ES-I3 (cell line): ENCODE measurements around the gene RAD54L2.
"Not testable (repeated sequence)": the region's sequence is repeated elsewhere in the genome, so short reads cannot be mapped to it uniquely, and the experiment has no call there.

Source experiments
- H3K36me3 ChIP-seq: 2 replicates; pipeline ENCODE4 v1.6.1; 2013; ENCODE audit warnings: mild to moderate bottlenecking, low read length, control low read depth, moderate library complexity; ENCODE audit not compliant: insufficient read depth
- H3K4me1 ChIP-seq: 2 replicates; pipeline ENCODE4 v1.6.1; 2013; ENCODE audit warnings: mild to moderate bottlenecking, control low read depth, low read length; ENCODE audit not compliant: insufficient read depth
- H3K9ac ChIP-seq: 2 replicates; pipeline ENCODE4 v1.6.1; 2013; ENCODE audit warnings: low read depth, mild to moderate bottlenecking, low read length, moderate library complexity
- H3K9me3 ChIP-seq: 2 replicates; pipeline ENCODE4 v1.6.1; 2013; ENCODE audit warnings: mild to moderate bottlenecking, low read length, moderate library complexity; ENCODE audit not compliant: control insufficient read depth, insufficient read depth

Gene RAD54L2

GRCh38 chr3:51538459-51539290 is at the start of gene RAD54L2:
RAD54L2 (plus strand) TSS chr3:51538719; CDS start chr3:51590421, 51,702 bp downstream.
- H3K36me3 ChIP-seq, result no peaks in the 10 kb centered on the region
- H3K4me1 ChIP-seq, result no peaks in the 10 kb centered on the region
- peak within 1 kb of the TSS; percentile 89 for H3K9ac ChIP-seq
- H3K9me3 ChIP-seq, result no peaks in the 10 kb centered on the region

- H3K36me3 ChIP-seq, result no peaks in the 10 kb centered on the region; the same call in 1 of the 2 replicates
- H3K4me1 ChIP-seq, result no peaks in the 10 kb centered on the region; the same call in 1 of the 2 replicates
- H3K9ac ChIP-seq, result peak overlapping the region; percentile 88
- H3K9me3 ChIP-seq, result no peaks in the 10 kb centered on the region
These were observed 39.4 kb upstream of the RAD54L2 start for GRCh38 chr3:51498876-51499738.

GRCh38 chr3:51500632-51501131 is 37.8 kb upstream of the RAD54L2 start:
- Histone ChIP-seq H3K9me3 (no peaks in the 10 kb centered on the region), H3K4me1 (no peaks in the 10 kb centered on the region; the same call in 1 of the 2 replicates), H3K36me3 (no peaks in the 10 kb centered on the region; the same call in 1 of the 2 replicates), H3K9ac (peak overlapping the region; percentile 88; the same call in 1 of the 2 replicates)

- no peak overlapping the region for H3K9ac ChIP-seq
- no peaks in the 10 kb centered on the region; the same call in 1 of the 2 replicates for H3K4me1 ChIP-seq
- H3K36me3 ChIP-seq, result no peaks in the 10 kb centered on the region
These were observed 36.5 kb upstream of the RAD54L2 start for GRCh38 chr3:51501833-51502561.

GRCh38 chr3:51502562-51502910 is 36.0 kb upstream of the RAD54L2 start:
- Histone ChIP-seq H3K9me3 (no peaks in the 10 kb centered on the region), H3K4me1 (no peaks in the 10 kb centered on the region; the same call in 1 of the 2 replicates), H3K9ac (no peak overlapping the region), H3K36me3 (no peaks in the 10 kb centered on the region)

More at GRCh38 chr3:51501833-51502561, 36.5 kb upstream of the RAD54L2 start:
- H3K9me3 ChIP-seq, result no peaks in the 10 kb centered on the region

GRCh38 chr3:51503007-51503406 is 35.5 kb upstream of the RAD54L2 start:
- Histone ChIP-seq H3K36me3 (no peaks in the 10 kb centered on the region), H3K4me1 (no peaks in the 10 kb centered on the region; the same call in 1 of the 2 replicates), H3K9ac (no peak overlapping the region), H3K9me3 (no peaks in the 10 kb centered on the region)

- Histone ChIP-seq H3K36me3 (no peaks in the 10 kb centered on the region), H3K9me3 (no peaks in the 10 kb centered on the region), H3K4me1 (no peaks in the 10 kb centered on the region), H3K9ac (no peak overlapping the region)
These were observed 30.3 kb upstream of the RAD54L2 start for GRCh38 chr3:51508255-51508654.

- no peaks in the 10 kb centered on the region for H3K36me3 ChIP-seq
- H3K4me1 ChIP-seq, result no peaks in the 10 kb centered on the region
These were observed 27.5 kb upstream of the RAD54L2 start for GRCh38 chr3:51510996-51511395.

GRCh38 chr3:51514210-51514609 is 24.3 kb upstream of the RAD54L2 start:
- no peaks in the 10 kb centered on the region for H3K9me3 ChIP-seq
- H3K36me3 ChIP-seq, result no peaks in the 10 kb centered on the region
- no peaks in the 10 kb centered on the region for H3K4me1 ChIP-seq
- no peak overlapping the region for H3K9ac ChIP-seq

More at GRCh38 chr3:51510996-51511395, 27.5 kb upstream of the RAD54L2 start:
- H3K9ac ChIP-seq, result no peak overlapping the region
- H3K9me3 ChIP-seq, result no peaks in the 10 kb centered on the region

GRCh38 chr3:51519848-51520247 is 18.7 kb upstream of the RAD54L2 start:
- H3K4me1 ChIP-seq, result no peaks in the 10 kb centered on the region
- no peaks in the 10 kb centered on the region for H3K9me3 ChIP-seq
- no peak overlapping the region for H3K9ac ChIP-seq
- no peaks in the 10 kb centered on the region for H3K36me3 ChIP-seq

GRCh38 chr3:51520906-51521730 is 17.4 kb upstream of the RAD54L2 start:
- H3K36me3 ChIP-seq, H3K9me3 ChIP-seq, H3K4me1 ChIP-seq, H3K9ac ChIP-seq: not testable (repeated sequence)

- Histone ChIP-seq H3K9ac (no peak overlapping the region), H3K9me3 (no peaks in the 10 kb centered on the region), H3K36me3 (no peaks in the 10 kb centered on the region), H3K4me1 (no peaks in the 10 kb centered on the region)
These were observed 16.1 kb upstream of the RAD54L2 start for GRCh38 chr3:51522273-51522962.

- H3K9me3 ChIP-seq, H3K36me3 ChIP-seq, H3K4me1 ChIP-seq, H3K9ac ChIP-seq: not testable (repeated sequence)
These were observed 13.6 kb upstream of the RAD54L2 start for GRCh38 chr3:51524874-51525273.
